Fibroblast of villous mesenchyme (primary cell): Measurements from ENCODE around the gene UBQLN4. TPM values are rescaled to one million over a fixed set of nuclear protein-coding genes. Genes with fewer than 3 reads are reported as not detected.

Experiments
- DNase-seq: peaks from one replicate; pipeline ENCODE4 v3.0.0-alpha.2; 2010; ENCODE audit warnings: low read depth
- H3K4me3 ChIP-seq: 2 replicates; pipeline ENCODE4 v1.5.1; 2011; ENCODE audit warnings: low read depth, mild to moderate bottlenecking, low read length
- CTCF ChIP-seq: IDR thresholded peaks from 2 replicates; pipeline ENCODE4 v1.5.1; 2012; ENCODE audit warnings: low read depth, mild to moderate bottlenecking, low read length; ENCODE audit not compliant: insufficient read depth
- total RNA-seq: library from RNA; depleted of rRNA; stranded (reverse); fragments of >200 nt; gene quantifications from 2 replicates; pipeline ENCODE4 v1.2.3, GENCODE V29; 2012

The UBQLN4 gene
- total RNA-seq, 1 donor = 20.3 TPM

GRCh38 chr1:156062189-156062588, 8.6 kb upstream of the UBQLN4 start:
- no peak for DNase-seq
- H3K4me3 ChIP-seq = no peak overlapping the region
- TF ChIP-seq CTCF = no peak

- no peak for TF ChIP-seq CTCF
- no peak for DNase-seq
- H3K4me3 ChIP-seq = no peak within 1 kb of the TSS
Observed at GRCh38 chr1:156060937-156061636, 7.5 kb upstream of the UBQLN4 start, which contains the start of gene RAB25. TSS of gene RAB25 (plus strand) at chr1:156061160. CDS start at chr1:156061401, 241 bp downstream.

DNA sequence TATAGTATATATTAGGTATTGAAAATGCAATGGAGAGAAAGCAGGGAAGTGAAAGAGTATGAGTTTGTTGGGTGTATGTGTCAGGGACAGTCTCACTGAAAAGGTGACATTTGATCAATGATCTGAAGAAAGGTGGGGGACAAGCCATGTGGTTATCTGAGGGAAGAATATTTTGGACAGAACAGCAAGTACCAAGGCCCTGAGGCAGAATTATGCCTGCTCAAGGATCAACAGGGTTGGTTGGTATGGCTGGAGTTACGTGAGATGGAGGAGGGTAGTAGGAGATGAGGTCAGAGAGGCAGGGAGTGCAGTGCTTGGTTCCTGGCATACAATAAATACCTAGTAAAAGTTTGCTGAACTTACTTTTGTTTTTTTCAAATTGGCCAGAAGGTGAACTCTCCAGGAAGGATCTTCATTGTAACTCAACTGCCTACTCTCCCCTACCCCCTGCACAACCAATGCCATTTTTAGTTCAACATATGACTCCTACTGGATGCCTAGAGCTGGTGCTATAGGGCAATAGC, 2.8 kb upstream of the UBQLN4 start:
- no peak for TF ChIP-seq CTCF
- no peak overlapping the region for H3K4me3 ChIP-seq
- no peak for DNase-seq

GRCh38 chr1:156055281-156056048, 1.9 kb upstream of the UBQLN4 start:
- peak overlapping the region; percentile 96 for H3K4me3 ChIP-seq
- no peak for DNase-seq
- TF ChIP-seq CTCF = no peak

DNA sequence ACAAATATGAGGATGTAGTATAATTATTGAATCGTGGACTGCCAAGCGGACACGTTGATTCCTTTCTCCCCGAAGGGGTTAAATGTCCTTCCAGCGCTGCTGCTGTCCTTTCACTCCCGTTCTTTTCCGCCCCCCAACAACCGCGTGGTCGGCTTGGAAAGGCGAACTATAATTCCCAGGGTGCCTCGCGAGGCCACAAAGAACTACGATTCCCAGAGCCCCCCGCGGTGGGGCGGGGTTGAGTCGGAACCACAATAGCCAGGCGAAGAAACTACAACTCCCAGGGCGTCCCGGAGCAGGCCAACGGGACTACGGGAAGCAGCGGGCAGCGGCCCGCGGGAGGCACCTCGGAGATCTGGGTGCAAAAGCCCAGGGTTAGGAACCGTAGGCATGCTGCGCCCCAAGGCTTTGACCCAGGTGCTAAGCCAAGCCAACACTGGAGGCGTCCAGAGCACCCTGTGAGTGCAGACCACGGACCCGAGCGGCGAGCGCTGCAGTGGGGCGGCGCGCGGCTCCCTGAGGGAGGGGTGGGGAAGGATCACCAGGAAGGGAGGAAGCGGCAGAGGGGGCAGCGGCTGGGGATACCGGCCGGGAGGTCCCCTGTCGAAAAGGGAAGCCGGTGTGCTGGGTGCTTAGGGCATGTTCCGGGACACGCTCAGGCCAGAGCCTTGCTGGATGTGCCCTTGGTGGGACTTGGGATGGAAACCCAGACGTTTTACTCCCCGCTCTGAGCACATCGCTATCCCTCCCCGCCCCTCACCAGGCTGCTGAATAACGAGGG, 1.1 kb upstream of the UBQLN4 start, which contains the start of gene LAMTOR2:
Gene LAMTOR2 (plus strand): TSS at position 283 of the 781 bp plus-strand sequence. CDS start 108 bp downstream, at position 391.
- TF ChIP-seq CTCF = no peak
- peak; percentile 95 for DNase-seq
- H3K4me3 ChIP-seq = peak within 1 kb of the TSS; percentile 96
